Parathyroid adenoma (tissue), 2 donors: Measurements from ENCODE around the gene COQ8A.

Experiments
- H2AFZ ChIP-seq: fragments of 300-600 bp; sonication (generic); one replicate; pipeline ENCODE4 v1.7.0; 2017; ENCODE audit warnings: antibody characterized with exemption, mild to moderate bottlenecking
- H3K27ac ChIP-seq: fragments of 300-600 bp; sonication (generic); one replicate; pipeline ENCODE4 v1.7.0; 2017
- H3K27me3 ChIP-seq: fragments of 300-600 bp; sonication (generic); one replicate; pipeline ENCODE4 v1.7.0; 2017; ENCODE audit warnings: low read length; ENCODE audit not compliant: control insufficient read depth, insufficient read depth
- H3K36me3 ChIP-seq: fragments of 300-600 bp; sonication (generic); one replicate; pipeline ENCODE4 v1.7.0; 2017; ENCODE audit warnings: low read length; ENCODE audit not compliant: control insufficient read depth, insufficient read depth
- H3K4me1 ChIP-seq: fragments of 300-600 bp; sonication (generic); one replicate; pipeline ENCODE4 v1.7.0; 2017; ENCODE audit warnings: control low read depth
- H3K4me2 ChIP-seq: fragments of 300-600 bp; sonication (generic); one replicate; pipeline ENCODE4 v1.7.0; 2017; ENCODE audit warnings: low read length
- H3K4me3 ChIP-seq: fragments of 300-600 bp; sonication (generic); one replicate; pipeline ENCODE4 v1.7.0; 2017; ENCODE audit warnings: low read depth, low read length
- H3K79me2 ChIP-seq: fragments of 300-600 bp; sonication (generic); one replicate; pipeline ENCODE4 v1.7.0; 2017; ENCODE audit warnings: control low read depth
- H3K9ac ChIP-seq: fragments of 300-600 bp; sonication (generic); one replicate; pipeline ENCODE4 v1.7.0; 2017; ENCODE audit warnings: mild to moderate bottlenecking
- H3K9me3 ChIP-seq: fragments of 300-600 bp; sonication (generic); one replicate; pipeline ENCODE4 v1.7.0; 2017; ENCODE audit warnings: low read length; ENCODE audit not compliant: control insufficient read depth
- CTCF ChIP-seq: fragments of 300-600 bp; sonication (generic); IDR thresholded peaks from one replicate; pipeline ENCODE4 v1.7.0; 2017; ENCODE audit warnings: antibody characterized with exemption, mild to moderate bottlenecking
- donor health status: primary hyperparathyroidism.

Gene COQ8A

GRCh38 chr1:226973898-226974543 is 33.9 kb downstream of the COQ8A start:
- Histone ChIP-seq H3K36me3 (no peaks in the 10 kb centered on the region), H3K27ac (peak overlapping the region; percentile 57), H3K79me2 (no peaks in the 10 kb centered on the region), H3K9me3 (no peaks in the 10 kb centered on the region), H3K4me2 (no peak overlapping the region), H3K9ac (no peak overlapping the region), H3K27me3 (no peaks in the 10 kb centered on the region), H2AFZ (no peak overlapping the region), H3K4me1 (no peaks in the 10 kb centered on the region), H3K4me3 (no peak overlapping the region)
- TF ChIP-seq CTCF: no peak

- Histone ChIP-seq H3K27ac (peak overlapping the region; percentile 57), H3K27me3 (no peaks in the 10 kb centered on the region), H3K4me1 (no peaks in the 10 kb centered on the region), H3K9me3 (no peaks in the 10 kb centered on the region), H3K36me3 (no peaks in the 10 kb centered on the region), H2AFZ (no peak overlapping the region), H3K4me2 (no peak overlapping the region), H3K4me3 (no peak overlapping the region), H3K79me2 (no peaks in the 10 kb centered on the region), H3K9ac (no peak overlapping the region)
- TF ChIP-seq CTCF: no peak
These were observed 34.6 kb downstream of the COQ8A start for GRCh38 chr1:226974544-226975258.

GRCh38 chr1:226975259-226976250 is 35.5 kb downstream of the COQ8A start:
- no peaks in the 10 kb centered on the region for H3K36me3 ChIP-seq
- no peaks in the 10 kb centered on the region for H3K9me3 ChIP-seq
- H3K4me2 ChIP-seq: no peak overlapping the region
- H3K27ac ChIP-seq: no peak overlapping the region
- H2AFZ ChIP-seq: no peak overlapping the region
- H3K27me3 ChIP-seq: no peaks in the 10 kb centered on the region
- H3K4me3 ChIP-seq: no peak overlapping the region
- H3K79me2 ChIP-seq: no peaks in the 10 kb centered on the region
- TF ChIP-seq CTCF: no peak
- H3K4me1 ChIP-seq: no peaks in the 10 kb centered on the region
- H3K9ac ChIP-seq: no peak overlapping the region

GRCh38 chr1:226976276-226976977 is 36.3 kb downstream of the COQ8A start:
- Histone ChIP-seq H3K4me3 (no peak overlapping the region), H3K27me3 (no peaks in the 10 kb centered on the region), H3K9me3 (no peaks in the 10 kb centered on the region), H3K36me3 (no peaks in the 10 kb centered on the region), H3K79me2 (no peaks in the 10 kb centered on the region), H3K27ac (no peak overlapping the region), H3K4me2 (no peak overlapping the region), H3K9ac (no peak overlapping the region), H3K4me1 (no peaks in the 10 kb centered on the region), H2AFZ (no peak overlapping the region)
- TF ChIP-seq CTCF: no peak
